Cerebellar nuclear complex (tissue), 1 donor: ENCODE data around the gene MUSTN1.

Experiments
- DNase-seq, 2 experiments: peaks; one replicate each; lab custom pipeline; 2025; lab: John Stamatoyannopoulos, UW

Gene MUSTN1

GRCh38 chr3:52834871-52835501 is at the start of gene MUSTN1:
MUSTN1 (minus strand) TSS chr3:52835019; CDS start chr3:52834948, 71 bp downstream.
- DNase-seq: no peak

- no peak for DNase-seq
These were observed 47.6 kb upstream of the MUSTN1 start for GRCh38 chr3:52882377-52882776.

- no peak for DNase-seq
These were observed 47.1 kb upstream of the MUSTN1 start for GRCh38 chr3:52881871-52882270.

GRCh38 chr3:52880474-52880873 is 45.7 kb upstream of the MUSTN1 start:
- peak in 1 of 2 experiments; percentile 3 for DNase-seq

- DNase-seq: no peak
These were observed 45.2 kb upstream of the MUSTN1 start for GRCh38 chr3:52880047-52880446.

- DNase-seq: no peak
These were observed 44.8 kb upstream of the MUSTN1 start for GRCh38 chr3:52879581-52879980.

GRCh38 chr3:52879090-52879489 is 44.3 kb upstream of the MUSTN1 start:
- DNase-seq: no peak

GRCh38 chr3:52877085-52877484 is 42.3 kb upstream of the MUSTN1 start:
- DNase-seq: no peak

GRCh38 chr3:52874864-52875587 is 40.2 kb upstream of the MUSTN1 start:
- no peak for DNase-seq

- no peak for DNase-seq
These were observed 39.4 kb upstream of the MUSTN1 start for GRCh38 chr3:52874160-52874701.

- no peak for DNase-seq
These were observed 38.8 kb upstream of the MUSTN1 start for GRCh38 chr3:52873433-52874159.

GRCh38 chr3:52872245-52872644 is 37.4 kb upstream of the MUSTN1 start:
- DNase-seq: no peak

- no peak for DNase-seq
These were observed 36.9 kb upstream of the MUSTN1 start for GRCh38 chr3:52871761-52872160.

- DNase-seq: no peak
These were observed 35.7 kb upstream of the MUSTN1 start for GRCh38 chr3:52870471-52870870.

- DNase-seq: no peak
These were observed 31.6 kb upstream of the MUSTN1 start for GRCh38 chr3:52866427-52866826.

GRCh38 chr3:52865994-52866393 is 31.2 kb upstream of the MUSTN1 start:
- DNase-seq: no peak

- DNase-seq: no peak
These were observed 25.6 kb upstream of the MUSTN1 start for GRCh38 chr3:52860424-52860768.

GRCh38 chr3:52859686-52860423 is 25.0 kb upstream of the MUSTN1 start:
- DNase-seq: peak in 1 of 2 experiments; percentile 15

- DNase-seq: no peak
These were observed 23.0 kb upstream of the MUSTN1 start for GRCh38 chr3:52857864-52858263.

- no peak for DNase-seq
These were observed 22.3 kb upstream of the MUSTN1 start for GRCh38 chr3:52857133-52857532.

- DNase-seq: no peak
These were observed 21.8 kb upstream of the MUSTN1 start for GRCh38 chr3:52856666-52857065.

GRCh38 chr3:52854013-52854412 is 19.2 kb upstream of the MUSTN1 start:
- no peak for DNase-seq
